ENCODE results near the gene PHKG1.
"Not testable (repeated sequence)": the region's sequence is repeated elsewhere in the genome, so short reads cannot be mapped to it uniquely, and the experiment has no call there.

Gene PHKG1

GRCh38 chr7:56081626-56082340 is 11.0 kb downstream of the PHKG1 start:
- no peak for DNase-seq

- DNase-seq = not testable (repeated sequence)
Measured at GRCh38 chr7:56080726-56081435, 11.9 kb downstream of the PHKG1 start.

- DNase-seq = no peak
Measured at GRCh38 chr7:56079450-56080185, 13.1 kb downstream of the PHKG1 start.

- DNase-seq = no peak
Measured at GRCh38 chr7:56078196-56078595, 14.6 kb downstream of the PHKG1 start.

- DNase-seq = no peak
Measured at GRCh38 chr7:56077681-56078080, 15.1 kb downstream of the PHKG1 start.

GRCh38 chr7:56074371-56074791 is 18.4 kb downstream of the PHKG1 start:
- DNase-seq = peak; percentile 82 to 85

GRCh38 chr7:56066376-56066775 is 26.4 kb downstream of the PHKG1 start:
- DNase-seq = not testable (repeated sequence)

- DNase-seq = peak; percentile 93
Measured at GRCh38 chr7:56063882-56064625, 28.7 kb downstream of the PHKG1 start, which contains the start of gene SUMF2. SUMF2 (plus strand) TSS chr7:56064286; CDS start chr7:56064312, 26 bp downstream.

GRCh38 chr7:56063500-56063881 is 29.3 kb downstream of the PHKG1 start:
- DNase-seq = no peak

- no peak for DNase-seq
Measured at GRCh38 chr7:56062382-56062781, 30.4 kb downstream of the PHKG1 start.

GRCh38 chr7:56053993-56054392 is 38.8 kb downstream of the PHKG1 start:
- DNase-seq = no peak

GRCh38 chr7:56053379-56053778 is 39.4 kb downstream of the PHKG1 start:
- DNase-seq = no peak

- peak; percentile 94 to 95 for DNase-seq
Measured at GRCh38 chr7:56051339-56052191, 41.2 kb downstream of the PHKG1 start, which contains the start of the genes CCT6A and PSPH. CCT6A (plus strand) TSS chr7:56051765; CDS start chr7:56051849, 84 bp downstream. PSPH (minus strand) TSS chr7:56051444; CDS start chr7:56021212, 30,232 bp downstream.

- no peak for DNase-seq
Measured at GRCh38 chr7:56051053-56051338, 41.8 kb downstream of the PHKG1 start.

GRCh38 chr7:56048763-56049162 is 44.0 kb downstream of the PHKG1 start:
- DNase-seq = not testable (repeated sequence)

- no peak for DNase-seq
Measured at GRCh38 chr7:56048245-56048644, 44.5 kb downstream of the PHKG1 start.

- not testable (repeated sequence) for DNase-seq
Measured at GRCh38 chr7:56047446-56048116, 45.2 kb downstream of the PHKG1 start.

GRCh38 chr7:56046721-56047445 is 45.9 kb downstream of the PHKG1 start:
- no peak for DNase-seq

- DNase-seq = not testable (repeated sequence)
Measured at GRCh38 chr7:56045758-56046157, 47.0 kb downstream of the PHKG1 start.

GRCh38 chr7:56040730-56041129 is 52.0 kb downstream of the PHKG1 start:
- DNase-seq = no peak
